AG04449 (cell line): ENCODE results near the gene KRTAP15-1.
A peak's percentile ranks its signal among the peaks of the same experiment; 100 is the strongest.

ENCODE experiments used
- CTCF ChIA-PET: fragments of 350-600 bp; formaldehyde crosslinking; extraction: SDS; loops from one replicate; lab custom pipeline; 2021; ENCODE audit warnings: antibody characterized with exemption; lab: Yijun Ruan, JAX
- POLR2A ChIA-PET: fragments of 400-600, 350-600 bp; formaldehyde crosslinking; extraction: SDS; loops from one replicate; lab custom pipeline; 2020; ENCODE audit warnings: antibody characterized with exemption, inconsistent platforms; lab: Yijun Ruan, JAX
- DNase-seq: peaks from one replicate; pipeline ENCODE4 v3.0.0-alpha.2; 2010; ENCODE audit warnings: low read depth, low spot score
- H3K4me3 ChIP-seq: 2 replicates; pipeline ENCODE4 v1.5.1; 2011; ENCODE audit warnings: low read depth, mild to moderate bottlenecking, control low read depth, low read length
- CTCF ChIP-seq: IDR thresholded peaks from one replicate; pipeline ENCODE4 v1.5.1; 2011; ENCODE audit warnings: mild to moderate bottlenecking, moderate library complexity, low read length, control low read depth, inconsistent platforms; ENCODE audit not compliant: insufficient read depth; ENCODE audit errors: missing control alignments

The KRTAP15-1 gene

DNA sequence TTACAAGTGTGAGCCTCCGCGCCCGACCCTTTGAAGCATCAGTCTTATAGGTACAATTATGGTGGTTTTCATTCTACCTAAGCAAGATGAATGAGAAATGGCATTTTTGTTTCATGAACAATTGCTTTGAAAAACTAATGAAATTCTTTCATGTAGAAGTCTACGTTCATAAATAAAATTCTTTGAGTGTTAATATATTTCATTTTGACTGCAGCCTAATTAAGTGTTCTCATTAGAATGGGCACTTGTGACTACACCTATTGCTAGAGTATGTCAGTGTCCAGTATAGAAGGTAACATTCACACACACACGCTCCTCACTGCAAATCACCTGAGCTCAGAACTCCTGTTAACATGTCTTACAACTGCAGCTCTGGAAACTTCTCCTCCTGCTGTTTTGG lies at the start of gene KRTAP15-1:
TSS of gene KRTAP15-1 (plus strand) at position 301 of the 400 bp plus-strand sequence. CDS start at position 354, 53 bp downstream.
- H3K4me3 ChIP-seq = no peak within 1 kb of the TSS
- TF ChIP-seq CTCF = no peak
- ChIA-PET POLR2A (no interaction called here), CTCF (no interaction called here)
- no peak for DNase-seq

- ChIA-PET POLR2A (no interaction called here), CTCF (no interaction called here)
- no peak overlapping the region for H3K4me3 ChIP-seq
- no peak for DNase-seq
- TF ChIP-seq CTCF = no peak
Measured at GRCh38 chr21:30391492-30392025, 48.5 kb upstream of the KRTAP15-1 start.

- no peak for TF ChIP-seq CTCF
- no peak within 1 kb of the TSS for H3K4me3 ChIP-seq
- ChIA-PET CTCF (no interaction called here), POLR2A (no interaction called here)
- no peak for DNase-seq
Measured at GRCh38 chr21:30395731-30396130, 44.3 kb upstream of the KRTAP15-1 start, which contains the start of gene KRTAP13-1. KRTAP13-1 (plus strand) TSS chr21:30396031; CDS start chr21:30396087, 56 bp downstream.

GRCh38 chr21:30408782-30409494 lies 31.1 kb upstream of the KRTAP15-1 start:
- CTCF ChIA-PET = no interaction called here
- no peak for DNase-seq

DNA sequence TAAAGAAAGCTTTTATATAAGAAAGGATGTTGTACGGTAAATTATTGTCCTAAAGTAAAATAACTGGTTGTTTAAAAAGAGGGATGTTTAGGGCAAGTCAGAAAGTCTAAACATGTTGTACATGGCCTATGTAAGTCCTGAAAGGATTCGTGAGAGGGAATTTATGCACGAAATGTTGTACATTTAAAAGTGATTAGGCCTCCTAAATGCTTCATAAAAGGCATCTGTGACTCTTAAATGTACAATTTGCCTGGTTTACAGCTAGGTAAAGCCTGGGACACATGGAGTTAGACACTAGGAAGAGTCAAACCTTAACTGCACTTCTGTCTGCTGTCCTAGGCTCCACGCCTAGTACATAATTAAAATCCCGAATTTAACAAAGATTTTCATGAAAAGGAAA lies 24.1 kb upstream of the KRTAP15-1 start:
- POLR2A ChIA-PET = no interaction called here
- no peak overlapping the region for H3K4me3 ChIP-seq
- TF ChIP-seq CTCF = no peak
- no peak for DNase-seq
- CTCF ChIA-PET = no interaction called here

More at GRCh38 chr21:30408782-30409494, 31.1 kb upstream of the KRTAP15-1 start:
- H3K4me3 ChIP-seq = no peak overlapping the region
- peak; percentile 20 for TF ChIP-seq CTCF
- POLR2A ChIA-PET = no interaction called here

DNA sequence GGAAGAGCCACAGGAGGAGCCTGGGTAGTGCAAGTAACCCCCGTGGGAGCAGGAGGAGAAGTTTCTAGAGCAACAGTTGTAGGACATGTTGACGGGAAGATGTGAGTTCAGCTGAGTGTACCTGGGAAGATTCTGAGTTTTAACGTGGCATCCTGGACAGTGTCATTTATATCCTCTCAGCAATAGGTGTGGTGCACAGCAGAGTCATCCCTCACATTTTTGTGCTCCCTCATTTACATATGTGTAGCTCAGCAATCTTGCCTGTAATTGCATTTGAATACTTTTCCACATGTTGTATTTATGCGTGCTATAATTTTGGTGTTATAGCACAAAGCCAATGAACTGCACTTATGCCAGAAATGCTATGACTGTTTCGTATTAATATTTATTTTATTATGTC lies 14.2 kb upstream of the KRTAP15-1 start, which contains the start of gene KRTAP13-3:
TSS of gene KRTAP13-3 (minus strand) at position 101 of the 400 bp plus-strand sequence. CDS start at position 87, 14 bp downstream.
- no peak for DNase-seq
- no peak for TF ChIP-seq CTCF
- ChIA-PET POLR2A (no interaction called here), CTCF (no interaction called here)
- H3K4me3 ChIP-seq = no peak within 1 kb of the TSS
